ENCODE data around the gene GPR83. TPM values are rescaled to one million over a fixed set of nuclear protein-coding genes. Genes with fewer than 3 reads are reported as not detected.
"Not testable (repeated sequence)": the region's sequence is repeated elsewhere in the genome, so short reads cannot be mapped to it uniquely, and the experiment has no call there.

GPR83 gene
- total RNA-seq, 2 donors from 2014 or later: 0.11 to 0.30 TPM

DNA sequence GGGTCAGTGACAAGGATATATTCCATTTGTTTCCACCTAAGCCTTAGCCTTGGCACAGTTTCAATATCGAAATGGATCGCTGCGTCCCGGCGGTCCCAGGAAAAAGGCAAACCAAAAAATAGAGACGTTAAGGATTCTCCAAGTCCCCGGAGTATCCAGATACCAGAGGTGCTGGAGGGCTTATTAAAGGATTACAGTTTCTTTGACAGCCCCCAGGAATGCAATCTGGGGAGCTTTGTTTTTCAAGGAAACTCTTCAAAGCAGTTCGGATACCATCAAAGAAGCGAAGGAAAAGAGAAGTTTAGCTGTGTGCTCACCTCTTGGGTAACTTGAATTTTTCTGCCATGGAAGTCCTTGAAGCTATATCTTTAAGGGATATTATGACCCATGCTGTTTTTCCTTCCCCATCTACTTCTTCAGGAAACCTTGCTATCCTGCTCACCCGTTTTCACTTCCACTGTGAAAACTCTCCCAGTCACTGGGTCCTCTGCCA, 600 bp upstream of the GPR83 start:
- no peak overlapping the region for H3K27ac Mint-ChIP-seq
- H3K27me3 Mint-ChIP-seq: peaks cover 43% of the 10 kb centered on the region
- H3K4me1 Mint-ChIP-seq: peaks cover 8% of the 10 kb centered on the region
- H3K9me3 Mint-ChIP-seq: peaks cover 6% of the 10 kb centered on the region
- no peaks in the 10 kb centered on the region for H3K36me3 Mint-ChIP-seq (ENCODE audit: low read depth)
- ATAC-seq (replicated peaks): no peak
- H3K4me3 Mint-ChIP-seq: no peak overlapping the region

DNA sequence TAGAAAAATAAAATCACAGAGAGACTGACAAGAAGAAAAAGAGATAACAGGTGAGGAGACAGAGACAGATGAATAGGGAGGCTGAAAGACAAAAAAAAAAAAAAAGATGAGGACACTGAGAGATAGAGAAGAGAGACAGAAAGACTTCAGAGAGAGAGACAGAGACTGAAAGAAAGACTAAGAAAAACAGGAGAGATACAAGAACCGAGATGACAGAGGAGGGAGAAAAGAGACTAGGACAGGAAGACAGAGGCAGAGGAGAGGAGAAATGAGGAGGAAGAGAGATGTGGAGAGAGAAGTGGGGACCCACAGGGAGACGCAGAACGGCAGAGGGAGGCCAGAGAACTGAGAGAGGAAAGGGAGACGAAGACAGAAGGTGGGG, 771 bp downstream of the GPR83 start:
- no peak for ATAC-seq (replicated peaks)
- Mint-ChIP-seq H3K4me1 (peaks cover 8% of the 10 kb centered on the region), H3K27ac (no peak overlapping the region), H3K4me3 (no peak overlapping the region), H3K36me3 (ENCODE audit: low read depth) (no peaks in the 10 kb centered on the region), H3K27me3 (peaks cover 43% of the 10 kb centered on the region), H3K9me3 (no peaks in the 10 kb centered on the region)

DNA sequence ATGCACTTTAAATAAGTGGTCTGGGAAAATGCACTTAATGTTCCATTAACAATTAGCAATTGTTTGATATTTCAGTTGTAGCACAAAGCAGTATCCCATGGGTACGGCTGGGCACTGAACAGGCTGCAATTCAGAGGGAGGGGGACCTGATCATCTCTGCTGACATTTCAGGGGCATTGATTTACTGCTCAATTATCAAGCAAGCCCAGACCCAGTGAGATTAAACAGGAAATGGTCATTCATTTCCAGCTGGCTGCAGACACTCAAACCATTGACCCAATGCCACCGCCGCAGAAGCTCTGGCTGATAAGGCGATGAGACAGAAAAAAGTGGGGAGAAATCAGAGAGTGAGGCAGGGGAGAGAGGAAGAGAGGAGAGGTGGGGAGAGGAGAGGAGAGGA, 1.2 kb downstream of the GPR83 start:
- no peak overlapping the region for H3K4me3 Mint-ChIP-seq
- peaks cover 8% of the 10 kb centered on the region for H3K4me1 Mint-ChIP-seq
- H3K27ac Mint-ChIP-seq: no peak overlapping the region
- H3K9me3 Mint-ChIP-seq: no peaks in the 10 kb centered on the region
- H3K36me3 Mint-ChIP-seq (ENCODE audit: low read depth): no peaks in the 10 kb centered on the region
- ATAC-seq (replicated peaks): no peak
- H3K27me3 Mint-ChIP-seq: peaks cover 47% of the 10 kb centered on the region

DNA sequence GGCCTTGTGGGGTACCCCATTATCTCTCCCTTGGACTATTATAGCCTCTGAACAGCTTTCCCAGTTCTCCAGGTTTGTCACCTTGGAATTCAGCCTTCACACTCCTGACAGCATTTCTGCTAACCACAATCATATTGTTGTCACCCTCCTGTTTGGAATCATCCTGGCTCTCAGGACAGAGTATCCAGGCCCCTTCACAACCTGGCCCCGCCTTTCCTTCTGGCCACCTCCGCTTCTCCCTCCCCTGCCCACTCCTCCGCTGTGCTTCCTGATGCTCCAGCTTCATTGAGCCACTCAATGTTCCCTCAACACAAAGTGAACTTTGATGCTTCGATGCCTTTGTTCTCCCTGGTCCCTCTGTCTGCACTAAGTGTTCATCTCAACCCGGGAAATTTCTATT, 3.1 kb downstream of the GPR83 start:
- Mint-ChIP-seq H3K36me3 (ENCODE audit: low read depth) (no peaks in the 10 kb centered on the region), H3K27ac (no peak overlapping the region), H3K4me3 (no peak overlapping the region), H3K4me1 (peaks cover 8% of the 10 kb centered on the region), H3K27me3 (peaks cover 46% of the 10 kb centered on the region), H3K9me3 (no peaks in the 10 kb centered on the region)
- no peak for ATAC-seq (replicated peaks)

DNA sequence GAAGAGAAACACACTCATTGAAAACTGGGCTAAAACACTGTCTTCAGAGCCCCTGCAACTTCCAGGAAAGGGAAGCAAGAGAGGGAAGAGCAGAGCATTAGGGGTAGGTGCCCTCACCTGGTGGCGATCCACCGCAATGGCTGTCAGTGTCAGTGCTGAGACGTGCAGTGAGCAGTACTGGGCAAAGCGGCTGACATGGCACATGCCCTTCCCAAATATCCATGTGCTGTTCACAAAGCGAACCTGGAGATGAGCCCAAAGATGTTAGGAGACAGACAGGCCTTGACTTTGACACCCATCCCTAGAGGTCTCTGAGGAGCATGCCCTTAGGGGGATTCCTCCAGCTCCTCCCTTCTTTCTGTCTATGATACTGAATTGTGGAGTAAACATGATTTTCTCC, 4.9 kb downstream of the GPR83 start:
- Mint-ChIP-seq H3K27ac (no peak overlapping the region), H3K4me1 (peaks cover 8% of the 10 kb centered on the region), H3K36me3 (ENCODE audit: low read depth) (no peaks in the 10 kb centered on the region), H3K9me3 (no peaks in the 10 kb centered on the region), H3K27me3 (peaks cover 38% of the 10 kb centered on the region), H3K4me3 (no peak overlapping the region)
- no peak for ATAC-seq (replicated peaks)

DNA sequence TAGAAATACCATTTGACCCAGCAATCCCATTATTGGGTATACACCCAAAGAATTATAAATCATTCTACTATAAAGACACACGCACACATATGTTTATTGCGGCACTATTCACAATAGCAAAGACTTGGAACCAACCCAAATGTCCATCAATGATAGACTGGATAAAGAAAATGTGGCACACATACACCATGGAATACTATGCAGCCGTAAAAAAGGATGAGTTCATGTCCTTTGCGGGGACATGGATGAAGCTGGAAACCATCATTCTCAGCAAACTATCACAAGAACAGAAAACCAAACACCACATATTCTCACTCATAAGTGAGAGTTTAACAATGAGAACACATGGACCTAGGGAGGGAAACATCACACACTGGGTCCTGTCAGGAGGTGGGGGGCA, 9.3 kb downstream of the GPR83 start:
- not testable (repeated sequence) for ATAC-seq (replicated peaks); H3K36me3 Mint-ChIP-seq (ENCODE audit: low read depth); H3K27me3 Mint-ChIP-seq; H3K4me1 Mint-ChIP-seq; H3K27ac Mint-ChIP-seq; H3K9me3 Mint-ChIP-seq; H3K4me3 Mint-ChIP-seq

DNA sequence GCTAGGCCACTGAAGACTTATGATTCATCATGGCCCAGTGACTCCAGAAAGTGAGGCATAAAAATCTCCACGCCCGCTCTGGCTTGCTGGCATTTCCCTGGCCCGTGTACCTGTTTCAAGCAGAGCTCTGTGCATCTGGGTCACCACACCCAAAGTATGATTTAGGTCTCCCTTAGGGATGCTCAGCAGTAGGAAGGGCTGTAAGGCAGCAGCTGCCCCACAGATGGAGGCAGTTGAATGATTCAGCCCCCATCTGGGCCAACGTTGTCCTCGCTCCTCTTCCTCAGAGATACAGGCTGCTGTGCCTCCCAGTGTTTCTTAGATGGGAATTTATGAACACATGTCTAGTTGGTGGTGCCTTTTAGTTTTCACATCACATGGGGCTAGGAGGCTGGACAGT, 21.6 kb downstream of the GPR83 start:
- no peak for ATAC-seq (replicated peaks)
- Mint-ChIP-seq H3K4me1 (no peaks in the 10 kb centered on the region), H3K9me3 (no peaks in the 10 kb centered on the region), H3K27me3 (peaks cover 4% of the 10 kb centered on the region), H3K4me3 (no peak overlapping the region), H3K27ac (no peak overlapping the region), H3K36me3 (ENCODE audit: low read depth) (no peaks in the 10 kb centered on the region)

DNA sequence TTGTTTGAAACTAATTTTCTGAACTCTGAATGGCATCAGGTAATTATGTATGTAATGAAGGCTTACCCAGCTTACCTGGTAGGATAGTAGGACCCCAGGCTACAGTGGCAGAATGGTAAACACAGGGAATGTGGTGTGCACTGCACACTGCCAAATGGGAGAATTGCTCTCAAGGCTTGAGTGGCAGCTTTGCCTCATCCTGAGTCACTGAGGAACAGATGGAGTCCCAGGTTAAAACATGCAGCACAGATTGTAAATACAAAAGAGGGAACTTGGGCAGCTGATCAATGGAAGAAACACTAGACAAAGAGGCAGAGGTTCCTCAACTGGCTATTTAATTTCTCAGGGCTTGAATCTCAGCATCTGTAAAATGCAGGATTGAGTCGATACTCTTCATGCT, 24.4 kb downstream of the GPR83 start:
- H3K9me3 Mint-ChIP-seq: no peaks in the 10 kb centered on the region
- ATAC-seq (replicated peaks): no peak
- H3K4me3 Mint-ChIP-seq: no peak overlapping the region
- H3K27ac Mint-ChIP-seq: no peak overlapping the region
- no peaks in the 10 kb centered on the region for H3K27me3 Mint-ChIP-seq
- no peaks in the 10 kb centered on the region for H3K4me1 Mint-ChIP-seq
- H3K36me3 Mint-ChIP-seq (ENCODE audit: low read depth): no peaks in the 10 kb centered on the region

DNA sequence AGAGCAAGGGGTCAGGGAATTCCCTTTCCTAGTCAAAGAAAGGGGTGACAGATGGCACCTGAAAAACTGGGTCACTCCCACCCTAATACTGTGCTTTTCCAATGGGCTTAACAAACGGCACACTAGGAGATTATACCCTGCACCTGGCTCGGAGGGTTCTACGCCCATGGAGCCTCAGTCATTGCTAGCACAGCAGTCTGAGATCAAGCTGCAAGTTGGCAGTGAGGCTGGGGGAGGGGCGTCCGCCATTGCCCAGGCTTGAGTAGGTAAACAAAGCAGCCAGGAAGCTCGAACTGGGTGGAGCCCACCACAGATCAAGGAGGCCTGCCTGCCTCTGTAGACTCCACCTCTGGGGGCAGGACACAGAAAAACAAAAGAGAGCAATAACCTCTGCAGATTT, 30.6 kb downstream of the GPR83 start:
- not testable (repeated sequence) for H3K36me3 Mint-ChIP-seq (ENCODE audit: low read depth); ATAC-seq (replicated peaks); H3K4me3 Mint-ChIP-seq; H3K4me1 Mint-ChIP-seq; H3K27ac Mint-ChIP-seq; H3K27me3 Mint-ChIP-seq
- peaks cover 11% of the 10 kb centered on the region for H3K9me3 Mint-ChIP-seq

DNA sequence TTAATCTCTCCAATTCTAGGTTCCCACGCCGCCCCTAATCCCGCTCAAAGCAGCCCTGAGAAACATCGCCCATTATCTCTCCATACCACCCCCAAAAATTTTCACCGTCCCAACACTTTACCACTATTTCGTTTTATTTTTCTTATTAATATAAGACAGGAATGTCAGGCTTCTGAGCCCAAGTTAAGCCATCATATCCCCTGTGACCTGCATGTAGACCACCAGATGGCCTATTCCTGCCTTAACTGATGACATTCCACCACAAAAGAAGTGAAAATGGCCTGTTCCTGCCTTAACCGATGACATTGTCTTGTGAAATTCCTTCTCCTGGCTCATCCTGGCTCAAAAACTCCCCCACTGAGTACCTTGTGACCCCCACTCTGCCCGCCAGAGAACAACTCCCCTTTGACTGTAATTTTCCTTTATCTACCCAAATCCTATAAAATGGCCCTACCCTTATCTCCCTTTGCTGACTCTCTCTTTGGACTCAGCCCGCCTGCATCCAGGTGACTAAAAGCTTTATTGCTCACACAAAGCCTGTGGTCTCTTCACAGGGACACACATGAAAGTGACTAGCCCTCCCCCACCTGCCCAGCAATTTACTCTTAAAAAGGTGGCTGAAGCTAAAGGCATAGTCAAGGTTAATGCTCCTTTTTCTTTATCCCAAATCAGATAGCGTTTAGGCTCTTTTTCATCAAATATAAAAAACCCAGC, 50.2 kb downstream of the GPR83 start:
- not testable (repeated sequence) for H3K4me3 Mint-ChIP-seq; H3K27ac Mint-ChIP-seq; H3K9me3 Mint-ChIP-seq; H3K4me1 Mint-ChIP-seq; ATAC-seq (replicated peaks); H3K36me3 Mint-ChIP-seq (ENCODE audit: low read depth)
- H3K27me3 Mint-ChIP-seq: peaks cover 30% of the 10 kb centered on the region

DNA sequence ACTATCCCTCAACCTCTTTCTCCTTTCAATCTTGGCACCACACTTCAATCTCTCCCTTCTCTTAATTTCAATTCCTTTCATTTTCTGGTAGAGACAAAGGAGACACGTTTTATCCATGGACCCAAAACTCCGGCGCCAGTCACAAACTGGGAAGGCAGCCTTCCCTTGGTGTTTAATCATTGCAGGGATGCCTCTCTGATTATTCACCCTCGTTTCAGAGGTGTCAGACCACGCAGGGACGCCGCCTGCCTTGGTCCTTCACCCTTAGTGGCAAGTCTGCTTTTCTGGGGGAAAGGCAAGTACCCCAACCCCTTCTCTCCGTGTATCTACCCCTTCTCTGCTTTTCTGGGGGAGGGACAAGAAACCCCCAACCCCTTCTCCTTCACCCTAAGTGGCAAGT, 54.9 kb downstream of the GPR83 start:
- not testable (repeated sequence) for H3K4me3 Mint-ChIP-seq; H3K4me1 Mint-ChIP-seq; ATAC-seq (replicated peaks); H3K9me3 Mint-ChIP-seq; H3K36me3 Mint-ChIP-seq (ENCODE audit: low read depth); H3K27ac Mint-ChIP-seq
- peaks cover 17% of the 10 kb centered on the region for H3K27me3 Mint-ChIP-seq

DNA sequence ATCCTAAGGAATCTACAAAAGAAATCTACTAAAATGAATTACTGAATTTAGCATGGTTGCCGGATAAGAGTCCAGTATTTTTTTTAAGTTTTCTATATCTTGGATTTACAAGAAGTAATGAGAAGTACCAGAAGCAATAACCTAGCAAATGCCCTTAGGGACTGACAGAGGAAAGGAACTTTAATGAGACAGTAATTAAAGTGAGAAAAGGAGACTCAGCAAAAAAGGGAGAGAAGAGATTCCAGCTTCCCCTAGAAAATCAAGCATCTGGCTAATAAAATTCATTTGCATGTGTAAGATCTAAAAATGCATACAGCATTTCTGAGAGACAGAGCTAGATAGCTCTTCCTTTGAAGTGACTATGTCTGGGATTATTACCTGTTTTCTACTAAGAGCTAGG, 57.7 kb downstream of the GPR83 start:
- H3K9me3 Mint-ChIP-seq: no peaks in the 10 kb centered on the region

DNA sequence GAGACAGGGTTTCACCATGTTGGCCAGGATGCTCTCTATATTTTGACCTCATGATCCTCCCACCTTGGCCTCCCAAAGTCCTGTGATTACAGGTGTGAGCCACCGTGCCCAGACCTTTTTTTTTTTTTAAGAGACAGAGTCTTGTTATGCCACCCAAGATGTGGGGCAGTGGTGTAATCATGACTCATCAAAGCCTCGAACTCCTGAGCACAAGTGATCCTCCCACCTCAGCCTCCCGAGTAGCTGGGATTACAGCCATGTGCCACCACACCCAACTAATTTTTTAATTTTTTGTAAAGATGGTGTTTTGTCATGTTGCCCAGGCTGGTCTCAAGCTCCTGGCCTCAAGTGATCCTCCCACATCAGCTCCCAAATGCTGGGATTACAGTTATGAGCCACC, 59.0 kb downstream of the GPR83 start:
- no peaks in the 10 kb centered on the region for H3K4me1 Mint-ChIP-seq
- no peaks in the 10 kb centered on the region for H3K9me3 Mint-ChIP-seq
- H3K27ac Mint-ChIP-seq: no peak overlapping the region
- H3K36me3 Mint-ChIP-seq (ENCODE audit: low read depth): no peaks in the 10 kb centered on the region
- ATAC-seq (replicated peaks): no peak
- no peak overlapping the region for H3K4me3 Mint-ChIP-seq
- H3K27me3 Mint-ChIP-seq: peaks cover 5% of the 10 kb centered on the region

More for the DNA sequence above, 57.7 kb downstream of the GPR83 start:
- Mint-ChIP-seq H3K4me3 (no peak overlapping the region), H3K27me3 (peaks cover 9% of the 10 kb centered on the region), H3K36me3 (ENCODE audit: low read depth) (no peaks in the 10 kb centered on the region), H3K27ac (no peak overlapping the region), H3K4me1 (no peaks in the 10 kb centered on the region)
- ATAC-seq (replicated peaks): no peak

DNA sequence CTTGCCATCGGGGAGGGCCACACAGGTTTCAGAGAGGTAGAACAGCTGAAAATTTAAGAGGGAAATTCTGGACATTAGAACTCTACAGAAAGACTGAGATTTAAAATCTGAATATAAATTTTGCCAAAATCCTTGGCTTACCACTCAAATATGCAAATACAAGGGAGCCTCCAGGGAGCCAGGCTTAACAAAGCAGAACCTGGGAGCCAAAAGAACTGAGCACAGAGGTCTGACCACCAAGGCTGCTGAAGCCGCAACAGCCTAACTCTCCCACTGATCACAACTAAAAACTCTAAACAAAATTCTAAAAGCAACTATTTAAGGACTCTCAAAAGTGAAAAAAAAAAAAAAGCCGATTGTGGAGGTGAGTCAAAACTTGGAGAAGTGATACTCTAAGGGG, 62.6 kb downstream of the GPR83 start:
- ATAC-seq (replicated peaks): no peak
- Mint-ChIP-seq H3K4me1 (no peaks in the 10 kb centered on the region), H3K27ac (no peak overlapping the region), H3K27me3 (peaks cover 15% of the 10 kb centered on the region), H3K4me3 (no peak overlapping the region), H3K9me3 (no peaks in the 10 kb centered on the region), H3K36me3 (ENCODE audit: low read depth) (no peaks in the 10 kb centered on the region)

DNA sequence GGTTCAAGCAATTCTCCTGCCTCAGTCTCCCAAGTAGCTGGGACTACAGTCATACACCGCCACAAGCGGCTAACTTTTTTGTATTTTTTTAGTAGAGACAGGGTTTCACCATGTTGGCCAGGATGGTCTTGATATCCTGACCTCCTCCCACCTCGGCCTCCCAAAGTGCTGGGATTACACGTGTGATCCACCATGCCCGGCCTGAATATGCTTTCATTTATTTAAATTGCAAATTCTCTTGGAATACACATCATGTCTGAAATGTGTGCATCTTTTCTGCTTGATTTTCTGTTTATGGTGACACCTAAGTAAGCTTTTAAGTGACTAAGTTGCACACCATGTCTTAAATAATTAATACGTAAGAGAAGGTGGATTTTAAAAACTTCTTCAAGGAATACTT, 65.2 kb downstream of the GPR83 start:
- H3K9me3 Mint-ChIP-seq: no peaks in the 10 kb centered on the region
- H3K4me3 Mint-ChIP-seq: no peak overlapping the region
- no peaks in the 10 kb centered on the region for H3K4me1 Mint-ChIP-seq
- peaks cover 17% of the 10 kb centered on the region for H3K27me3 Mint-ChIP-seq
- no peak overlapping the region for H3K27ac Mint-ChIP-seq
- ATAC-seq (replicated peaks): no peak
- H3K36me3 Mint-ChIP-seq (ENCODE audit: low read depth): no peaks in the 10 kb centered on the region

DNA sequence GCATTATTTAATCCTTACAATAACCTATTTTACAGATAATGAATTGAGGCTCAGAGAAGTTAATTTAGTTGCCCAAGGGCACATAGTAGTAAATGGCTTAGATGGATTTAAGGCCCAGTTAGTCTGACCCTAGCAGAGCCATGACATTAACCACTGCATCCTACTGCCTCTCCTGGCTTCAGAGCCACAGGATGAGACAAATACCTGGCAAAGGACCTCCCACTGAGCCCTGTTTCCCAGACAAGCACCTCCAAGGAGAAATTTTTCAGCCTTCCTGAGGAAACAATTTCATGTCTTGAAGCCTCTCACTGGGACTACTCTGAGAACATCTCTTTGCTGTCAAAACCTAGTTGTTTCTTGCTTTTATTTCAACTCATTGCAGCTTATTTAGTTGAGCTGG, 68.4 kb downstream of the GPR83 start:
- no peak overlapping the region for H3K4me3 Mint-ChIP-seq
- no peaks in the 10 kb centered on the region for H3K9me3 Mint-ChIP-seq
- no peaks in the 10 kb centered on the region for H3K4me1 Mint-ChIP-seq
- no peak overlapping the region for H3K27ac Mint-ChIP-seq
- H3K36me3 Mint-ChIP-seq (ENCODE audit: low read depth): no peaks in the 10 kb centered on the region
- H3K27me3 Mint-ChIP-seq: peaks cover 23% of the 10 kb centered on the region
- ATAC-seq (replicated peaks): no peak
